C4-2B (cell line): Measurements from ENCODE around the gene AAK1.
"Not testable (repeated sequence)": the region's sequence is repeated elsewhere in the genome, so short reads cannot be mapped to it uniquely, and the experiment has no call there.

ENCODE experiments used
- H3K27ac ChIP-seq: fragments of 450-650 bp; 2 replicates; pipeline ENCODE4 v1.5.1; 2017
- CTCF ChIP-seq: fragments of 450-650 bp; conservative IDR thresholded peaks from 2 replicates; pipeline ENCODE4 v1.5.1; 2017; ENCODE audit warnings: mild to moderate bottlenecking
- ZFX ChIP-seq: fragments of 450-650 bp; IDR thresholded peaks from 2 replicates; pipeline ENCODE4 v1.6.1; 2017

The AAK1 gene

GRCh38 chr2:69615969-69616368, 27.6 kb downstream of the AAK1 start:
- H3K27ac ChIP-seq = no peak overlapping the region

GRCh38 chr2:69615078-69615625, 28.4 kb downstream of the AAK1 start:
- TF ChIP-seq ZFX (no peak), CTCF (no peak)
- no peak overlapping the region for H3K27ac ChIP-seq

More at GRCh38 chr2:69615969-69616368, 27.6 kb downstream of the AAK1 start:
- TF ChIP-seq ZFX = no peak
- no peak for TF ChIP-seq CTCF

- TF ChIP-seq CTCF = no peak
- no peak for TF ChIP-seq ZFX
- H3K27ac ChIP-seq = no peak overlapping the region
Measured at GRCh38 chr2:69612707-69613106, 30.8 kb downstream of the AAK1 start.

GRCh38 chr2:69612200-69612599, 31.3 kb downstream of the AAK1 start:
- no peak overlapping the region for H3K27ac ChIP-seq
- TF ChIP-seq CTCF = no peak
- TF ChIP-seq ZFX = no peak

DNA sequence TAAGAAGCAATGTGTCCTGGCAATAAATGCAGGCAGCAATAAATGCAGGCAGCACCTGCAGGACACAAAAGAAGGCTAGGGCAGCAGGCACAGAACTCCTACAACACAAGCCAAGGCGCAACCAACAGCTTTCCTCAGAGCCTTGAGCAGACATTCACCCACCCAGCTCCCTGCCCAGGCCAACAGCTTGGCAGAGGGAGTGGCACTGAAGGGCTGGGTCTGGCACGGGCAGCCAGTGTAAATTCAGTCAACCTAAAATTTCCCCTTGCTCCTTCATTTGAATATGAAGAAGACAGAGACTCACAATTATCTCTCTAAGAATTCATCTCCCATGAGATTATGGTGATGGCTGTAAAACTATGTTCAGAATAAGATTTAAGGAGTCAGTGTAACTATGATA, 35.4 kb downstream of the AAK1 start:
- H3K27ac ChIP-seq = no peak overlapping the region
- TF ChIP-seq ZFX = no peak
- no peak for TF ChIP-seq CTCF

GRCh38 chr2:69606771-69607170, 36.8 kb downstream of the AAK1 start:
- H3K27ac ChIP-seq = not testable (repeated sequence)

DNA sequence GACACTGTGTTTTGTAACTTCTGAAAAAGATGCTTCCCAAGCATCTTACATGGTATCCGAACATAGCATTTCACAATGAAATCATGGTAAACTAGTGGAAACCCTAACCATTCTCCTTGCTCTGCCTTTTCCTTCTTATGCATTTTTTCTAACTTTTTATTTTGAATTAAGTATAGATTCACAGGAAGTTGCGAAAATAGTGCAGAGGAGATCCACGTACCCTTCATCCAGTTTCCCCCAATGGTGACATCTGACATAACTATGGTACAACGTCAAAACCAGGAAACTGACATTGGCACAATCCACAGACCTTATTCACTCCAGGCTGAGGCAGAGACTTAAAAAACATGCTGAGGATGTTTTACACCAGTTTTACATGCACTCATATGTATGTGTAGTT, 38.3 kb downstream of the AAK1 start:
- no peak overlapping the region for H3K27ac ChIP-seq
- TF ChIP-seq CTCF = no peak
- no peak for TF ChIP-seq ZFX

- TF ChIP-seq ZFX = no peak
- no peak for TF ChIP-seq CTCF
- no peak overlapping the region for H3K27ac ChIP-seq
Measured at GRCh38 chr2:69604836-69605235, 38.7 kb downstream of the AAK1 start.
